Mucosa of descending colon (tissue), 3 donors: ENCODE measurements around the gene ATF7. TPM values are rescaled to one million over a fixed set of nuclear protein-coding genes. Genes with fewer than 3 reads are reported as not detected.

Source experiments
- ATAC-seq: fragments of 200-7000 bp; cut with Tn5 transposase; one replicate; pipeline ENCODE4 v1.9.1; 2020; ENCODE audit warnings: mild to moderate bottlenecking, moderate library complexity
- DNase-seq, 3 donors: peaks; one replicate each; pipeline ENCODE4 v3.0.0-alpha.2; 2020
- H3K36me3 ChIP-seq: fragments of 200-600 bp; one replicate; pipeline ENCODE4 v1.8.0; 2021; ENCODE audit warnings: low read depth, mild to moderate bottlenecking
- H3K4me1 ChIP-seq: fragments of 200-600 bp; one replicate; pipeline ENCODE4 v1.8.0; 2021; ENCODE audit warnings: low read depth, mild to moderate bottlenecking
- H3K4me3 ChIP-seq: fragments of 200-600 bp; one replicate; pipeline ENCODE4 v1.8.0; 2021; ENCODE audit warnings: mild to moderate bottlenecking
- H3K9me3 ChIP-seq: fragments of 200-600 bp; one replicate; pipeline ENCODE4 v1.8.0; 2021; ENCODE audit warnings: mild to moderate bottlenecking
- CTCF ChIP-seq: fragments of 200-600 bp; IDR thresholded peaks from one replicate; pipeline ENCODE4 v1.8.0; 2022; ENCODE audit warnings: antibody characterized with exemption, mild to moderate bottlenecking
- intact Hi-C, 2 donors: fragments of 100-400 bp; cut with DNase I in 1 of 2; cut with micrococcal nuclease in 1 of 2; formaldehyde crosslinking; loops; one replicate each; pipeline versions ENCODE4 v1.11.0 to v1.11.1; 2022; cut with DNase I, micrococcal nuclease
- total RNA-seq, 3 donors: library from RNA; stranded (reverse); fragmentation: NEBNext Ultra II Directional in 2 of 3; extraction: Animal tissue kit (Norgen Biotek cat#: 25700) in 2 of 3; gene quantifications; one replicate each; pipeline versions ENCODE4 v1.2.1 to v1.2.4, GENCODE V29; 2021 to 2023
- donor health status: DM: no; HTN: no; CAD: no; lungs with moderate emphysema.
- donor health status: DM: no; HTN: no; CAD: no.
- donor health status: DM: no; HTN: yes; CAD: no.

ATF7 gene
- total RNA-seq, 3 donors from 2014 or later, result 35.6 to 50.9 (median 42.8) TPM

DNA sequence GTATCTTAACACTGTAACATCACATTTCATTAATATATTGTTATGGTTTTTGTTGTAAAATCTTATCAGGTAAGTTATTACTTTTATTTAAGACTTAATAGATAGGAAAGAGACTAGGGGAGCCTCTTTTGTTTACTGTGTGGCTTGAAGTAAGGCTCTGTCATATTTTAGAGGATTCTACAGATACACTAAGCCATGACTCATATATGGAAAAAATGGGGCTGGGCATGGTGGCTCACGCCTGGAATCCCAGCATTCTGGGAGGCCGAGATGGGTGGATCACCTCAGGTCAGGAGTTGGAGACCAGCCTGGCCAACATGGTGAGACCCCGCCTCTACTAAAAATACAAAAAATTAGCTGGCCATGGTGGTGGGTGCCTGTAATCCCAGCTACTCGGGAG is 95.3 kb downstream of the ATF7 start:
- no peak for TF ChIP-seq CTCF

DNA sequence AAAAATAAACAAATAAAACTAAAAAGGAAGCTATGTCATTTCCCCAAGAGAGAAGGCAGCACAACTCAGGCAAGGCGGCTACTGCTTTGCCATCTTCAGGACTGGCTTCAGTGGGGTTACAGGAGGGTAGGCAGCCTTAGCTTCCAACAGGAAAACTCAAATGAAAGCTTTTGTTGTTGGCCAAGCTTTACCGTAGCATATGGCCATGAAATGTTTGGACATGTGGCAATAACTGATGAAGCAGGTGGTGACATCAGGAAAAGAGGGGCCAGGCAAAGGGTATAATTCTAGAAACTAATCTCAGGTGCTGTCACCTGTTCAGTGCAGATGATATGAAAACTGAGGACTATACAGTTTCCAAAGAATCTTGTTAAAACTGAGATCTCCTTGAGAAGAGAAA is 96.1 kb downstream of the ATF7 start:
- ATAC-seq (no peak), DNase-seq (no peak)
- intact Hi-C loops, result no loop called here
- H3K4me1 ChIP-seq, result no peaks in the 10 kb centered on the region
- no peak for TF ChIP-seq CTCF
- H3K4me3 ChIP-seq, result no peak overlapping the region
- H3K9me3 ChIP-seq, result no peaks in the 10 kb centered on the region
- peaks cover 14% of the 10 kb centered on the region for H3K36me3 ChIP-seq

More for the DNA sequence above, 95.3 kb downstream of the ATF7 start:
- no peak for DNase-seq
- H3K9me3 ChIP-seq, result no peaks in the 10 kb centered on the region
- intact Hi-C loops, result no loop called here
- H3K4me1 ChIP-seq, result no peaks in the 10 kb centered on the region
- H3K4me3 ChIP-seq, result no peak overlapping the region
- no peak for ATAC-seq
- peaks cover 11% of the 10 kb centered on the region for H3K36me3 ChIP-seq

GRCh38 chr12:53524476-53524875 is 101.7 kb downstream of the ATF7 start:
- no peak for DNase-seq
- peaks cover 3% of the 10 kb centered on the region for H3K36me3 ChIP-seq
- intact Hi-C loops, result no loop called here

GRCh38 chr12:53523131-53523530 is 103.1 kb downstream of the ATF7 start:
- Histone ChIP-seq H3K9me3 (no peaks in the 10 kb centered on the region), H3K36me3 (peaks cover 3% of the 10 kb centered on the region), H3K4me3 (no peak overlapping the region), H3K4me1 (no peaks in the 10 kb centered on the region)
- intact Hi-C loops, result no loop called here
- no peak for ATAC-seq
- TF ChIP-seq CTCF, result no peak
- DNase-seq, result no peak

More at GRCh38 chr12:53524476-53524875, 101.7 kb downstream of the ATF7 start:
- no peak for TF ChIP-seq CTCF
- Histone ChIP-seq H3K9me3 (no peaks in the 10 kb centered on the region), H3K4me3 (no peak overlapping the region), H3K4me1 (no peaks in the 10 kb centered on the region)
- no peak for ATAC-seq

DNA sequence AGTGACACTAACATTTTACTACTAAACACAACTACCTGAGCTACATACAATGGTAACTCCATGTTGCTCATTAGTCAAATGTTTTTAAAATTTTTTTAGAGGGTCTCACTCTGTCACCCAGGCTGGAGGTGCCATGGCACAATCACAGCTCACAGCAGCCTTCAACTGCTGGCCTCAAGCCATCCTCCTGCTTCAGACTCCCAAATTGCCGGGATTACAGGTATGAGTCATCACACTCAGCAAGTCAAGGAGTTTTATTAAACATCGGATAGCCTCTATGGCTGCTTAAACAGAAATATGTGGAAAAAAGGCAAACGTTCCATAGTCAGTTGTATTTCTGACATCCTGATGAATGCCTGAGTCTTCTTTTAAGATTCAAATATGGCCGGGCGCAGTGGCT is 107.8 kb downstream of the ATF7 start:
- TF ChIP-seq CTCF, result no peak
- no peak for ATAC-seq
- Histone ChIP-seq H3K9me3 (no peaks in the 10 kb centered on the region), H3K4me1 (no peaks in the 10 kb centered on the region), H3K36me3 (no peaks in the 10 kb centered on the region), H3K4me3 (no peak overlapping the region)
- no peak for DNase-seq
- intact Hi-C loops, result no loop called here
